ENCODE data around the gene KCNAB2.

Gene KCNAB2

GRCh38 chr1:6113745-6114144, 68.1 kb downstream of the KCNAB2 start:
- DNase-seq, result no peak

- no peak for DNase-seq
These were observed 70.4 kb downstream of the KCNAB2 start for GRCh38 chr1:6116137-6116536.

GRCh38 chr1:6117064-6117463, 71.4 kb downstream of the KCNAB2 start:
- no peak for DNase-seq

GRCh38 chr1:6117624-6118023, 71.9 kb downstream of the KCNAB2 start:
- no peak for DNase-seq

- DNase-seq, result no peak
These were observed 72.7 kb downstream of the KCNAB2 start for GRCh38 chr1:6118415-6118814.

GRCh38 chr1:6121021-6121421, 75.3 kb downstream of the KCNAB2 start:
- DNase-seq, result no peak

GRCh38 chr1:6121651-6122370, 76.1 kb downstream of the KCNAB2 start:
- no peak for DNase-seq

GRCh38 chr1:6123083-6123482, 77.4 kb downstream of the KCNAB2 start:
- no peak for DNase-seq

GRCh38 chr1:6123816-6124215, 78.1 kb downstream of the KCNAB2 start:
- DNase-seq, result no peak

GRCh38 chr1:6124341-6124740, 78.7 kb downstream of the KCNAB2 start:
- DNase-seq, result no peak

- DNase-seq, result no peak
These were observed 79.2 kb downstream of the KCNAB2 start for GRCh38 chr1:6124746-6125365.

GRCh38 chr1:6125366-6125765, 79.7 kb downstream of the KCNAB2 start:
- DNase-seq, result no peak

- DNase-seq, result no peak
These were observed 80.3 kb downstream of the KCNAB2 start for GRCh38 chr1:6126028-6126427.

GRCh38 chr1:6126521-6127067, 80.9 kb downstream of the KCNAB2 start:
- DNase-seq, result no peak

- DNase-seq, result no peak
These were observed 82.0 kb downstream of the KCNAB2 start for GRCh38 chr1:6127587-6128163.

- DNase-seq, result no peak
These were observed 82.8 kb downstream of the KCNAB2 start for GRCh38 chr1:6128276-6129081.

- no peak for DNase-seq
These were observed 83.6 kb downstream of the KCNAB2 start for GRCh38 chr1:6129313-6129712.

GRCh38 chr1:6130036-6130435, 84.3 kb downstream of the KCNAB2 start:
- no peak for DNase-seq

- DNase-seq, result no peak
These were observed 84.9 kb downstream of the KCNAB2 start for GRCh38 chr1:6130596-6130995.

GRCh38 chr1:6131561-6131960, 85.9 kb downstream of the KCNAB2 start:
- no peak for DNase-seq

GRCh38 chr1:6133146-6133895, 87.6 kb downstream of the KCNAB2 start:
- no peak for DNase-seq

- no peak for DNase-seq
These were observed 88.5 kb downstream of the KCNAB2 start for GRCh38 chr1:6134206-6134605.
